ENCODE results near the gene POLR3H.

POLR3H gene

GRCh38 chr22:41530890-41531714 lies 13.2 kb downstream of the POLR3H start:
- no peak for DNase-seq (ENCODE audit: low read depth)
- no peak overlapping the region for H3K4me3 ChIP-seq (replicated peaks; ENCODE audit: low read depth, low read length)
- no peak for TF ChIP-seq CTCF (IDR thresholded peaks at IDR 0.05; ENCODE audit: low read length, missing control alignments)

- no peak for TF ChIP-seq CTCF (IDR thresholded peaks at IDR 0.05; ENCODE audit: low read length, missing control alignments)
- DNase-seq (ENCODE audit: low read depth), result no peak
- no peak overlapping the region for H3K4me3 ChIP-seq (replicated peaks; ENCODE audit: low read depth, low read length)
Measured at GRCh38 chr22:41528938-41529561, 15.2 kb downstream of the POLR3H start.

GRCh38 chr22:41528132-41528766 lies 16.0 kb downstream of the POLR3H start:
- DNase-seq (ENCODE audit: low read depth), result no peak
- TF ChIP-seq CTCF (IDR thresholded peaks at IDR 0.05; ENCODE audit: low read length, missing control alignments), result no peak
- H3K4me3 ChIP-seq (replicated peaks; ENCODE audit: low read depth, low read length), result no peak overlapping the region

GRCh38 chr22:41526830-41527799 lies 17.2 kb downstream of the POLR3H start:
- no peak overlapping the region for H3K4me3 ChIP-seq (replicated peaks; ENCODE audit: low read depth, low read length)
- DNase-seq (ENCODE audit: low read depth), result peak; percentile 46
- TF ChIP-seq CTCF (IDR thresholded peaks at IDR 0.05; ENCODE audit: low read length, missing control alignments), result peak; percentile 80

- TF ChIP-seq CTCF (IDR thresholded peaks at IDR 0.05; ENCODE audit: low read length, missing control alignments), result no peak
- no peak for DNase-seq (ENCODE audit: low read depth)
- H3K4me3 ChIP-seq (replicated peaks; ENCODE audit: low read depth, low read length), result no peak overlapping the region
Measured at GRCh38 chr22:41526226-41526829, 17.9 kb downstream of the POLR3H start.

Data from fibroblast of pulmonary artery (primary cell).